Calu3 (cell line): ENCODE measurements around the gene ATAD3C. TPM values are rescaled to one million over a fixed set of nuclear protein-coding genes. Genes with fewer than 3 reads are reported as not detected.
"Not testable (repeated sequence)": the region's sequence is repeated elsewhere in the genome, so short reads cannot be mapped to it uniquely, and the experiment has no call there.

ENCODE experiments used
- BruUV-seq: library from RNA; stranded (reverse); fragments of 400-500 nt; replicated peaks from 2 replicates; lab custom pipeline; 2021; lab: Mats Ljungman, UMichigan
- CTCF ChIA-PET: fragments of 300-600 bp; sonication (Branson Sonifier 250); formaldehyde crosslinking; loops from one replicate; lab custom pipeline; 2022; ENCODE audit warnings: antibody characterized with exemption; lab: Charles Lee
- DNase-seq: peaks from one replicate; pipeline ENCODE4 v3.0.0; 2022
- H3K27ac Mint-ChIP-seq: one replicate; pipeline ENCODE4 v1.8.0; 2022; ENCODE audit warnings: mixed read lengths; ENCODE audit not compliant: unreplicated experiment
- H3K27me3 Mint-ChIP-seq: one replicate; pipeline ENCODE4 v1.8.0; 2022; ENCODE audit warnings: mixed read lengths; ENCODE audit not compliant: unreplicated experiment
- H3K36me3 Mint-ChIP-seq: one replicate; pipeline ENCODE4 v1.8.0; 2022; ENCODE audit warnings: mild to moderate bottlenecking, moderate library complexity, mixed read lengths; ENCODE audit not compliant: insufficient read depth, unreplicated experiment
- H3K4me1 Mint-ChIP-seq: one replicate; pipeline ENCODE4 v1.8.0; 2022; ENCODE audit warnings: mild to moderate bottlenecking, low read depth, mixed read lengths; ENCODE audit not compliant: unreplicated experiment
- H3K4me3 Mint-ChIP-seq: one replicate; pipeline ENCODE4 v1.8.0; 2022; ENCODE audit warnings: mild to moderate bottlenecking, low read depth, moderate library complexity, mixed read lengths; ENCODE audit not compliant: unreplicated experiment
- H3K9me3 Mint-ChIP-seq: one replicate; pipeline ENCODE4 v1.8.0; 2022; ENCODE audit warnings: low read depth, mixed read lengths; ENCODE audit not compliant: unreplicated experiment
- intact Hi-C: fragments of 100-400 bp; cut with micrococcal nuclease; formaldehyde crosslinking; loops from one replicate; pipeline ENCODE4 v1.10.0; 2022; ENCODE audit not compliant: unreplicated experiment
- total RNA-seq: library from RNA; stranded (reverse); gene quantifications from 2 replicates; pipeline ENCODE4 v1.2.3, GENCODE V29; 2022
- TF ChIP-seq, protein P1 (sequence below): fragments of 200-600 bp; IDR thresholded peaks from one replicate; pipeline ENCODE4 v1.8.0; 2022; ENCODE audit warnings: antibody characterized with exemption; ENCODE audit not compliant: unreplicated experiment

ATAD3C gene
- total RNA-seq, 1 experiment from 2014 or later, result 0.45 TPM

- no TSS peak for BruUV-seq
- DNase-seq, result peak; percentile 86
- peaks cover 58% of the 10 kb centered on the region for H3K36me3 Mint-ChIP-seq
- H3K27me3 Mint-ChIP-seq, result no peaks in the 10 kb centered on the region
- H3K4me3 Mint-ChIP-seq, result peak within 1 kb of the TSS; percentile 83
- intact Hi-C loops, result no loop called here
- no peaks in the 10 kb centered on the region for H3K9me3 Mint-ChIP-seq
- CTCF ChIA-PET, result interaction anchor here (1.0 to 1.4 kb wide), 2 partner anchors 26 to 98 kb away, joined by 4 to 5 read pairs; no protein-coding TSS in a partner anchor
- no peaks in the 10 kb centered on the region for H3K4me1 Mint-ChIP-seq
- H3K27ac Mint-ChIP-seq, result peak within 1 kb of the TSS; percentile 82
- TF ChIP-seq, protein P1, sequence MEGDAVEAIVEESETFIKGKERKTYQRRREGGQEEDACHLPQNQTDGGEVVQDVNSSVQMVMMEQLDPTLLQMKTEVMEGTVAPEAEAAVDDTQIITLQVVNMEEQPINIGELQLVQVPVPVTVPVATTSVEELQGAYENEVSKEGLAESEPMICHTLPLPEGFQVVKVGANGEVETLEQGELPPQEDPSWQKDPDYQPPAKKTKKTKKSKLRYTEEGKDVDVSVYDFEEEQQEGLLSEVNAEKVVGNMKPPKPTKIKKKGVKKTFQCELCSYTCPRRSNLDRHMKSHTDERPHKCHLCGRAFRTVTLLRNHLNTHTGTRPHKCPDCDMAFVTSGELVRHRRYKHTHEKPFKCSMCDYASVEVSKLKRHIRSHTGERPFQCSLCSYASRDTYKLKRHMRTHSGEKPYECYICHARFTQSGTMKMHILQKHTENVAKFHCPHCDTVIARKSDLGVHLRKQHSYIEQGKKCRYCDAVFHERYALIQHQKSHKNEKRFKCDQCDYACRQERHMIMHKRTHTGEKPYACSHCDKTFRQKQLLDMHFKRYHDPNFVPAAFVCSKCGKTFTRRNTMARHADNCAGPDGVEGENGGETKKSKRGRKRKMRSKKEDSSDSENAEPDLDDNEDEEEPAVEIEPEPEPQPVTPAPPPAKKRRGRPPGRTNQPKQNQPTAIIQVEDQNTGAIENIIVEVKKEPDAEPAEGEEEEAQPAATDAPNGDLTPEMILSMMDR, result no peak
Observed at GRCh38 chr1:1406821-1407635, 42.5 kb upstream of the ATAD3C start, which contains the start of gene MRPL20. TSS of gene MRPL20 (minus strand) at chr1:1407293. CDS start at chr1:1407217, 76 bp downstream.

GRCh38 chr1:1407636-1408318 lies 41.7 kb upstream of the ATAD3C start:
- Mint-ChIP-seq H3K36me3 (peaks cover 51% of the 10 kb centered on the region), H3K4me1 (no peaks in the 10 kb centered on the region), H3K4me3 (peak overlapping the region; percentile 83), H3K27ac (peak overlapping the region; percentile 42), H3K9me3 (no peaks in the 10 kb centered on the region), H3K27me3 (no peaks in the 10 kb centered on the region)
- BruUV-seq, result no TSS peak
- TF ChIP-seq, protein P1, result no peak
- CTCF ChIA-PET, result interaction anchor here (1.0 to 1.4 kb wide), 2 partner anchors 25 to 97 kb away, joined by 4 to 5 read pairs; no protein-coding TSS in a partner anchor
- DNase-seq, result peak; percentile 18
- intact Hi-C loops, result no loop called here

GRCh38 chr1:1410238-1410637 lies 39.3 kb upstream of the ATAD3C start:
- CTCF ChIA-PET, H3K4me1 Mint-ChIP-seq, H3K27ac Mint-ChIP-seq, H3K4me3 Mint-ChIP-seq, DNase-seq, BruUV-seq, intact Hi-C loops, H3K27me3 Mint-ChIP-seq, H3K9me3 Mint-ChIP-seq: not testable (repeated sequence)
- H3K36me3 Mint-ChIP-seq, result peaks cover 35% of the 10 kb centered on the region

- intact Hi-C loops, result no loop called here
- no peak for DNase-seq
- Mint-ChIP-seq H3K36me3 (peaks cover 21% of the 10 kb centered on the region), H3K4me3 (no peak overlapping the region), H3K27ac (no peak overlapping the region), H3K9me3 (no peaks in the 10 kb centered on the region), H3K27me3 (no peaks in the 10 kb centered on the region), H3K4me1 (no peaks in the 10 kb centered on the region)
- TF ChIP-seq, protein P1, result no peak
- CTCF ChIA-PET, result no interaction called here
- BruUV-seq, result no TSS peak
Observed at GRCh38 chr1:1411626-1412025, 37.9 kb upstream of the ATAD3C start.

GRCh38 chr1:1412311-1412902 lies 37.1 kb upstream of the ATAD3C start:
- DNase-seq, H3K9me3 Mint-ChIP-seq, BruUV-seq, H3K27me3 Mint-ChIP-seq, H3K4me3 Mint-ChIP-seq, intact Hi-C loops, CTCF ChIA-PET, H3K4me1 Mint-ChIP-seq, H3K27ac Mint-ChIP-seq: not testable (repeated sequence)
- peaks cover 13% of the 10 kb centered on the region for H3K36me3 Mint-ChIP-seq
